Left ventricle myocardium superior (tissue), 1 donor: ENCODE measurements around the gene NOVA1. TPM values are rescaled to one million over a fixed set of nuclear protein-coding genes. Genes with fewer than 3 reads are reported as not detected.

Experiments used
- ATAC-seq: fragments of 200-7000 bp; cut with Tn5 transposase; one replicate; pipeline ENCODE4 v1.9.1; 2020; ENCODE audit warnings: mild to moderate bottlenecking, moderate library complexity
- DNase-seq: peaks from one replicate; pipeline ENCODE4 v3.0.0-alpha.2; 2020
- intact Hi-C: fragments of 100-400 bp; cut with micrococcal nuclease; formaldehyde crosslinking; loops from one replicate; pipeline ENCODE4 v1.11.0; 2022
- total RNA-seq: library from RNA; stranded (reverse); fragmentation: NEBNext Ultra II Directional; extraction: Animal tissue kit (Norgen Biotek cat#: 25700); gene quantifications from one replicate; pipeline ENCODE4 v1.2.1, GENCODE V29; 2021
- donor health status: DM: no; HTN: yes; CAD: no; lungs with severe emphysema.

Gene NOVA1
- total RNA-seq, 1 donor from 2014 or later: 1.9 TPM

GRCh38 chr14:26484562-26484961, 113.3 kb downstream of the NOVA1 start:
- intact Hi-C loops: no loop called here
- no peak for DNase-seq
- ATAC-seq: no peak

- ATAC-seq: no peak
- intact Hi-C loops: no loop called here
Measured at GRCh38 chr14:26478967-26479366, 118.9 kb downstream of the NOVA1 start.

DNA sequence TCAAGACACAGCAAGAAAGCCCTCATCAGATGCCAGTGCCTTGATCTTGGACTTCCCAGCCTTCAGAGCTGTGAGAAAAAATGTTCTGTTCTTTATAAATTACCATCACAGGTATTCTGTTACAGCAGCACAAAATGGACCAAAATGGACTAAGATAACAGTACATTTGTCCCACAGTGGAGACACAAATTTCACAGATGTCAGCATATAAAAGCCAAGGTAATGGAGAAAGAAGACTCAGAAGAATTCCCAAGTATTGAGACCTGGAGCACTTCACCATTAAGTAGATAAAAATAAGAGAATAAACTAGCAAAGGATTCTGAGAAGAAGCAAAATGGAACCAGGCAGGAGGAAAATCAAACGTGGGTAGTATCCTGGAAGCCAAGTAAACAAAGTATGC, 131.0 kb downstream of the NOVA1 start:
- DNase-seq (no peak), ATAC-seq (no peak)
- intact Hi-C loops: no loop called here

More at GRCh38 chr14:26478967-26479366, 118.9 kb downstream of the NOVA1 start:
- no peak for DNase-seq

DNA sequence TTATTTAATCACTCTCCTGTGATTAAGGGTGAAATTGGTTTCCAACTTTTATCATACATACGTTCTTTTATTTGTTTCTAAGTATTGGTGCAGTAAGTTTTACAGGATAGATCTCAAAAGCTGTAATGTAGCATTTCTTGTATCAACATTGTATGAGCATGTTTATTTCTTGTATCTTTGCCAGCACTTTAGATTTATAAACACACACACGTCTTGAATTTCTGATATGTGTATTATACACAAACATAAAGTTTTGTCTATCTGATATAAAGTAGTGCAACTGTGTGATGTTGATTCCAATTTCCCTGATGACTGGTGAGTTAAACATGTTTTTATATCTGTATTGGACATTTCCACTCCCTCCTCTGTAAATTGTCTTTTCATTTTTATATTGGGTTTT, 134.7 kb downstream of the NOVA1 start:
- intact Hi-C loops: no loop called here
- ATAC-seq: no peak
- no peak for DNase-seq

GRCh38 chr14:26454105-26454504, 143.7 kb downstream of the NOVA1 start:
- intact Hi-C loops: no loop called here
- no peak for ATAC-seq

GRCh38 chr14:26448181-26448855, 149.5 kb downstream of the NOVA1 start:
- DNase-seq (no peak), ATAC-seq (no peak)
- intact Hi-C loops: no loop called here

More at GRCh38 chr14:26454105-26454504, 143.7 kb downstream of the NOVA1 start:
- no peak for DNase-seq

- DNase-seq (no peak), ATAC-seq (no peak)
- intact Hi-C loops: no loop called here
Measured at GRCh38 chr14:26444822-26445221, 153.0 kb downstream of the NOVA1 start.

GRCh38 chr14:26443654-26444053, 154.2 kb downstream of the NOVA1 start:
- intact Hi-C loops: no loop called here
- ATAC-seq: no peak

DNA sequence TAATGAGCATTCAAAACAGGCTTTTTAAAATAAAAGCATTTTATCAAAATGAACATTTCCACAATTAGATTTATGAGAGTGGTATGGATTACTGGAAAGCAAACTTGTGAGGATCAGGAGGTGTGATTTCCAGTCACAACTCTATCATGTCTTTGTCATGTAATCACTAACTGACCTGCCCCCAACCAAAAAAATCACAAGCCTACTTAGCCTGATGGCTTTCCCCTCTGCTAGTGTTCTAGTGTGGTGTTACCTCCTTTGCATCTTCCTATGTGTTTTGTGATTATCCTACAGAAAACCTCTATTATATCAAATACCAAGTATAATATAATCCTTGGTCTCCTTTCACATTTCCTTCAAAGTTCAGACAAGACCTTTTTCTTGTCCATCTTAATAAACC, 168.6 kb downstream of the NOVA1 start:
- ATAC-seq: no peak
- DNase-seq: no peak
- intact Hi-C loops: no loop called here

More at GRCh38 chr14:26443654-26444053, 154.2 kb downstream of the NOVA1 start:
- no peak for DNase-seq

GRCh38 chr14:26427097-26427496, 170.7 kb downstream of the NOVA1 start:
- intact Hi-C loops: no loop called here
- ATAC-seq: no peak
- DNase-seq: no peak

- no peak for ATAC-seq
- intact Hi-C loops: no loop called here
- no peak for DNase-seq
Measured at GRCh38 chr14:26424537-26424936, 173.3 kb downstream of the NOVA1 start.

DNA sequence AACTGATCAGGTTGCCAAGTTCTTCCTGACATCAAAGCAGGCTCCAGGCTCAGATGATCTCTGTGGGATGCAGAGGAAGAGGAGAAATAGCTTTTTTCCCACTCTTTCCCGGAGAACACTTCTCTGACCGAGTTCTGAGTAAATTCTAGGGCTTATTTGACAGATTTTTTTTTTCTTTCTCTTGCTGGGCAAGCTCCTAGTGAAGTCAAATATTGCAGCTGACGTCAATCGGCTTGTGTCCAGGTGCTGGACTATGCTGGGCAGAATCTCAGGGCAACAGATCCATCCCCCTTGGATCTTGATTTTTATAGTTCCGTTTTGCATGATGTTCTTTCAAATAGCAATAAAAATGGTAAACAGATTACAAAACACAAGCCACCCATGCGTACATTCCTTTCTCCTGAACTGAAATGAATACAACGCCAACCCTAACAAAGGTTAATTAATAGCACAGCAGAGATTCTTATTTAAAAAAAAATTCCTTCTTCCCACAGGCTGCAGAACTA, 182.2 kb downstream of the NOVA1 start:
- DNase-seq (no peak), ATAC-seq (no peak)
- intact Hi-C loops: no loop called here

DNA sequence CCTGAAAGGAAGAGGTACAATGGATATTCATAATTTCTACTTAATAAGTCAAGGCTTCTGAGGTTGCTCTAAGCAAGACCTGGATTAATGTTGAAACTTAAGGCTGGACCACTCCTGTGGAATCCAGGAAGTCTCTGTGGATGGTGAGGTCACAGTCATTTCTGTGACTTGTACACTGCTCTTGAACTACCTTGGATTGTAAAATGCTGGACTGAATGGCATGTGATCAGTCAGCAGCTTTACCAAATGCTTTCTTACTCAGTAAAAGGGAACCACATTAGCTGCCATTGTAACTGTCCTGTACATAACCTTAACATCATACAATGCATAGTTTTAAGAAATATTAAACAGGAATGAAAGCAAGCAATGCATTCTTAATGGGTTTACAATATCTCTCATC, 182.9 kb downstream of the NOVA1 start:
- ATAC-seq (no peak), DNase-seq (no peak)
- intact Hi-C loops: no loop called here

DNA sequence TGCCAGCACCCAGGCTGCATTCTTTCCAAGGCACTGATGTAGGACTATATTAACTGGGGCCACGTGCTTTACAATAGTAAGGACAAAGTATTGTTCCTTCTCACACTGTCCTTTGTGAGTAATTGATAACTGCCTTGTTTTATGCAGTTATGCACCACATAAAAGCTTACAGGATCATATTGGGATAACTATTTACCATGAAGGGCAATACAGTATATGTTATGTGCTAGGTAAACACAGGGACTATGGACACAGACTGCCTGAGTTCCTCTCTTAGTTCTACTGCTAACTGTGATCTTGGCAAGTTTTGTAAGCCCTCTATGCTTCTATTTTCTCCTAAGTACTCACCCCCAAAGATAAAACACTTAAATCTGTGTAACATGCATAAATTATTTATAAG, 183.7 kb downstream of the NOVA1 start:
- DNase-seq: no peak
- intact Hi-C loops: no loop called here
- no peak for ATAC-seq

DNA sequence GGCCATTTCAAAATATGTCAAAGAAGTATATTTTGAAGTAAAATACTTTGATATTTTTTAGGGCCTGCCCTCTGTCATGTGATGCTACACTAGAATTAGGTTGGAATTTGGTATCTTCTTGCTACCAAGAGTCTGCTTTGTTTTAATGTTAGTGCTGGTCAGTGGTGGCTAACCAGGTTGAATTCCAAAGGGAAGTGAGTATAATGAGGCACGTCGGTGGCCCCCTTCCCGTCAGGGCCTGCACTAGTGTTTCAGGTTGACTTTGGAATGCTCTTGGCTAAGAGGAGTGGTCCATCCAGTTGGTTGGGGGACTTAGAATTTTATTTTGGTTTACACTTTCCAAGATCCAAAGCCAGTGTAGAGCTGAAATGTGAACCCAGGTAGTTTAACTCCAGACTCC, 185.4 kb downstream of the NOVA1 start:
- intact Hi-C loops: no loop called here
- ATAC-seq (no peak), DNase-seq (no peak)

- intact Hi-C loops: no loop called here
- no peak for ATAC-seq
Measured at GRCh38 chr14:26410189-26410685, 187.6 kb downstream of the NOVA1 start.

DNA sequence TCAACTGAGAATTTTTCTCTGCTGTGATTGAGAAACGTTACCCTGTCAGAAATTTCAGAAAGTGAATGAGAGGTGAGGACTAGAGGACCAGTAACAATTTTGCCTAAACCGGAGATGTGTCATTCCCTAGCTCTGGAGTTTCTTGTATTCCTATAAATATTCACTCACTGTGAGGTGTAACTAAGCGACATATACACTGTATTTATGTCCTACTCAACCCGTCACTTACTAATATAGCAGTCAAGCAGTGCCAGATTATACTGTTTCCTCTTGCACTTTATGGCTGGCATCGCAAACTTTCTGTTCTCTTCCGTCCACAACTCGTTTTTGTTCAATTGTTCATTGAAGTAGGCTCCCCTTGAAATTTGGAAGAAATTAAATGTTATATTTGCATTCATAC, 192.9 kb downstream of the NOVA1 start:
- DNase-seq: no peak
- intact Hi-C loops: no loop called here
- ATAC-seq: no peak

More at GRCh38 chr14:26410189-26410685, 187.6 kb downstream of the NOVA1 start:
- no peak for DNase-seq

DNA sequence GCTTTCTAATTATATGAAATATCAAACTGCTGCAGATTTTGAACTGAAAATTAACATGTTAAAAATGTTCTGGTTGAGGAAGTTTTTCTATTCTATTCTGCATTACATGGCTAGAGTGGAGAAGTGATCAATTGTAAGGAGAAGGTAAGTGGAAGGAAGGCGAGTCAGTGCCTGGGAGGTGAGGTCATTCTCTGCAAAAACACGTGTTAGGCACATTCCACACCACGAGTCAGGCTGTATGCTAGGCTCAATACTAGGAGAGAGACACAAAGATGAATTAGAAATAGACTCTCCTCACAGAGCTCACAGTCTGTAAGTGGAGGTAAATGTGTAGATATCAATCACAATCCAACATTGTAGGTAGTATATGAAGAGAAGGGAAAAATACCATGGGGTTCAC, 194.1 kb downstream of the NOVA1 start:
- DNase-seq: no peak
- intact Hi-C loops: no loop called here
- no peak for ATAC-seq

DNA sequence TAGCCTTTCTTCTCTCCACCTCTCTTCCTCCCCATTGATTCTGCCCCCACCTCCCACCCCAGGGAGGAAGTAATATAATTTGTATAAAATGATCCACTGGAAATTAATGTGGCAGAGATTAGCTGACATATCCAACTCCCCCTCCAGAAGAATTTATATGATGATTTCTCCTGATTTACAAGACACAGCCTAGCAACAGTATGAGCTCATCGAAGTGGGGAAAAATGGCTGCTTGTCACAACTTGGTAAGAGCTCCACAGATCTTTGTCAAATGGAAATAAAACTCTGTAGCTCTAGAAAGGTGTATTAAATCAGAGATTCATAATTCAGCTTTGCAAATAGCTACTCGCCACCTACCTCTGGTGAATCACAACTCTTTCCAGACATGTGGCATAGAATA, 195.7 kb downstream of the NOVA1 start:
- intact Hi-C loops: no loop called here
- no peak for DNase-seq

DNA sequence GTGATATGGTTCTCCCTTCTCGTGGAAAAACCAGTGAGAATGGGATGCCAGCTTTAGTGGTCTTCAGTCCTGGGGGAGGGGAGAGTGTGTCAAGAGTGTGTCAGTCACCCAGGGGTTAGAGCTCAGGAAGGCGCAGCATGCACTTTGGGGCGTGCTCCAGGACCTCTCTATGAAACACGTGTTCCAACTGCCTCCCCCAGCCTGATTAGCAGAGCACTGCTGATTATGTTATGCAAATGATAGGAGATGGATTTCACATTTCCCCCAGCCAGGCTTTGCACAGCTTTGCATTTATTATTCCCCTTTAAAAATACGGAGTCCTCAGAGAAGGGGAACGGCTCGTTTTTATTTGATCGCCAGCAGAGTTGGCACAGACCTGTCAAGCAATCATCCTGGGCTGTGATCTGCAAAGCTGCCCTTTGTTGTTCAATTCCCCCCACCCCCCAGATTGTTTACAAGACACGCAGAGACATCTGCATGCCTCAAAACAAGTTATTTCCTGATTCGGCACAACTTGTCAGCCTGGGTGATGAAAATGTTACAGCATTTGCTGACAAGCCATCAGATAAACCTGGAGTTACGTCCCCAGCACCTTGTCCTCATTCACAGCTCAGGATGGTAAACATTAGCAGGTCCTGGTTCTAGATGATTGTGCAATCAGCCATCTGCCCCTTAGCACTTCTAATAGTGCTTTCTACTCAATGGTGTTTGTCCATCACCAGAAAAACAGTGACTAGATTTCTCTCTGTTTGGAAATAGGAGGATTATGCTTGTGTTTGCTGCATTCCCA, 196.5 kb downstream of the NOVA1 start:
- DNase-seq (no peak), ATAC-seq (no peak)
- intact Hi-C loops: no loop called here

More for the DNA sequence above, 195.7 kb downstream of the NOVA1 start:
- no peak for ATAC-seq
